Peyer's patch (tissue), 4 donors: ENCODE results near the gene ALDH7A1. TPM values are rescaled to one million over a fixed set of nuclear protein-coding genes. Genes with fewer than 3 reads are reported as not detected.

Experiments
- DNase-seq, 3 donors: peaks; one replicate each; pipeline ENCODE4 v3.0.0-alpha.2; 2017 to 2019
- H3K27ac ChIP-seq, 4 donors: fragments of 200-600 bp; sonication (generic); one replicate each; pipeline ENCODE4 v1.5.1; 2016 to 2019
- H3K27me3 ChIP-seq, 2 donors: fragments of 200-600 bp; sonication (generic); one replicate each; pipeline ENCODE4 v1.5.1; 2019
- H3K36me3 ChIP-seq, 3 donors: fragments of 200-600 bp; sonication (generic); one replicate each; pipeline ENCODE4 v1.5.1; 2016 to 2019
- H3K4me1 ChIP-seq, 4 donors: fragments of 200-600 bp; sonication (generic); one replicate each; pipeline ENCODE4 v1.5.1; 2016 to 2019
- H3K4me3 ChIP-seq, 4 donors: fragments of 200-600 bp; sonication (generic); 1 replicate in 3 of 4; 2 replicates in 1 of 4; pipeline ENCODE4 v1.5.1; 2016 to 2019; ENCODE audit warnings: mild to moderate bottlenecking in 1 of 4
- H3K9me3 ChIP-seq, 4 donors: fragments of 200-600 bp; sonication (generic); one replicate each; pipeline ENCODE4 v1.5.1; 2016 to 2019; ENCODE audit warnings: mild to moderate bottlenecking in 1 of 4
- CTCF ChIP-seq, 6 experiments: fragments of 450-650 bp in 4 of 6; fragments of 200-600 bp in 2 of 6; sonication (generic) in 1 of 6; IDR thresholded peaks; one replicate each; pipeline ENCODE4 v1.5.1; 2017 to 2019; ENCODE audit warnings: antibody characterized with exemption in 6 of 6, mild to moderate bottlenecking in 3 of 6, moderate library complexity in 1 of 6
- POLR2A ChIP-seq, 2 donors: fragments of 450-650 bp; IDR thresholded peaks; one replicate each; pipeline ENCODE4 v1.5.1; 2017; ENCODE audit warnings: antibody characterized with exemption in 2 of 2, mild to moderate bottlenecking in 2 of 2, moderate library complexity in 2 of 2
- total RNA-seq, 4 donors: library from RNA; depleted of rRNA; stranded (reverse); fragments of >200 nt; gene quantifications; one replicate each; pipeline ENCODE4 v1.1.0, GENCODE V29; 2016

Gene ALDH7A1
- total RNA-seq, 4 donors from 2014 or later: 19.4 to 25.7 (median 22.0) TPM

GRCh38 chr5:126527892-126528291, 67.1 kb downstream of the ALDH7A1 start:
- TF ChIP-seq POLR2A (IDR thresholded peaks at IDR 0.05) (no peak), CTCF (IDR thresholded peaks at IDR 0.05) (no peak)
- H3K27ac ChIP-seq: no peak overlapping the region

GRCh38 chr5:126527158-126527557, 67.9 kb downstream of the ALDH7A1 start:
- TF ChIP-seq POLR2A (IDR thresholded peaks at IDR 0.05) (no peak), CTCF (IDR thresholded peaks at IDR 0.05) (no peak)
- Histone ChIP-seq H3K36me3 (no peaks in the 10 kb centered on the region), H3K27me3 (no peaks in the 10 kb centered on the region), H3K4me1 (peaks cover 0 to 8% (median 0%) of the 10 kb centered on the region in 4 donors), H3K27ac (no peak overlapping the region), H3K4me3 (no peak overlapping the region), H3K9me3 (no peaks in the 10 kb centered on the region)
- no peak for DNase-seq

More at GRCh38 chr5:126527892-126528291, 67.1 kb downstream of the ALDH7A1 start:
- H3K9me3 ChIP-seq: no peaks in the 10 kb centered on the region
- H3K27me3 ChIP-seq: no peaks in the 10 kb centered on the region
- no peak for DNase-seq
- peaks cover 0 to 8% (median 0%) of the 10 kb centered on the region in 4 donors for H3K4me1 ChIP-seq
- H3K4me3 ChIP-seq: no peak overlapping the region
- H3K36me3 ChIP-seq: no peaks in the 10 kb centered on the region

GRCh38 chr5:126526493-126526892, 68.5 kb downstream of the ALDH7A1 start:
- TF ChIP-seq POLR2A (IDR thresholded peaks at IDR 0.05) (no peak), CTCF (IDR thresholded peaks at IDR 0.05) (no peak)
- no peak overlapping the region for H3K27ac ChIP-seq
- no peaks in the 10 kb centered on the region for H3K27me3 ChIP-seq
- no peak overlapping the region for H3K4me3 ChIP-seq
- H3K9me3 ChIP-seq: no peaks in the 10 kb centered on the region
- no peak for DNase-seq
- H3K4me1 ChIP-seq: peaks cover 0 to 4% (median 0%) of the 10 kb centered on the region in 4 donors
- H3K36me3 ChIP-seq: no peaks in the 10 kb centered on the region

GRCh38 chr5:126525630-126526245, 69.3 kb downstream of the ALDH7A1 start:
- no peak for TF ChIP-seq CTCF (IDR thresholded peaks at IDR 0.05)
- no peak overlapping the region for H3K4me3 ChIP-seq
- no peaks in the 10 kb centered on the region for H3K36me3 ChIP-seq
- H3K9me3 ChIP-seq: no peaks in the 10 kb centered on the region
- no peaks in the 10 kb centered on the region for H3K4me1 ChIP-seq
- DNase-seq: peak in 1 of 3 donors; percentile 80
- peak overlapping the region in 3 of 4 donors; percentile 9 to 48 (median 48) for H3K27ac ChIP-seq
- H3K27me3 ChIP-seq: no peaks in the 10 kb centered on the region

- H3K27ac ChIP-seq: peak overlapping the region in 3 of 4 donors; percentile 31 to 42 (median 37)
- no peak overlapping the region for H3K4me3 ChIP-seq
- no peak for TF ChIP-seq CTCF (IDR thresholded peaks at IDR 0.05)
- TF ChIP-seq POLR2A (IDR thresholded peaks at IDR 0.05): no peak
- no peaks in the 10 kb centered on the region for H3K36me3 ChIP-seq
- no peak for DNase-seq
- no peaks in the 10 kb centered on the region for H3K27me3 ChIP-seq
- no peaks in the 10 kb centered on the region for H3K9me3 ChIP-seq
- H3K4me1 ChIP-seq: peaks cover 0 to 12% (median 0%) of the 10 kb centered on the region in 4 donors
Observed at GRCh38 chr5:126523818-126524510, 71.1 kb downstream of the ALDH7A1 start.
